HepG2 (cell line): ENCODE results near the gene KLHL3. TPM values are rescaled to one million over a fixed set of nuclear protein-coding genes. Genes with fewer than 3 reads are reported as not detected.

Source experiments
- ATAC-seq: fragments of 200-7000 bp; cut with Tn5 transposase; 3 replicates; pipeline ENCODE4 v1.9.1; 2020; ENCODE audit warnings: mild to moderate bottlenecking, moderate library complexity
- BruUV-seq: library from RNA; stranded (reverse); fragments of 400-500 nt; replicated peaks from 2 replicates; lab custom pipeline; 2021; lab: Mats Ljungman, UMichigan
- CTCF ChIA-PET: fragments of 300-600 bp; formaldehyde crosslinking; extraction: SDS; loops from one replicate; lab custom pipeline; 2021; ENCODE audit warnings: low total read pairs, inconsistent platforms, low intra/inter-chr PET ratio; lab: Yijun Ruan, JAX
- POLR2A ChIA-PET: fragments of 350-600 bp; sonication (Branson Sonifier 250); formaldehyde crosslinking; loops from one replicate; lab custom pipeline; 2020; ENCODE audit warnings: antibody characterized with exemption, inconsistent platforms; lab: Yijun Ruan, JAX
- DNase-seq: peaks from one replicate; pipeline ENCODE4 v3.0.0-alpha.2; 2015; ENCODE audit warnings: low spot score
- FAIRE-seq: peaks from 3 replicates; lab custom pipeline; 2011; peaks lifted over from hg19 to GRCh38; lab: Jason Lieb, UNC
- H2AFZ ChIP-seq: one replicate; pipeline ENCODE4 v1.6.1; 2011; ENCODE audit warnings: low read length, inconsistent platforms
- H3K27ac ChIP-seq: fragments of 300-600 bp; 3 replicates; pipeline ENCODE4 v1.8.0; 2011; ENCODE audit warnings: mixed run types, mild to moderate bottlenecking, mixed read lengths, low read length, inconsistent platforms; ENCODE audit not compliant: insufficient read depth; ENCODE audit errors: extremely low read length
- H3K27me3 ChIP-seq, 2 experiments: fragments of 200-600 bp in 1 of 2; 2 replicates in 1 of 2; 3 replicates in 1 of 2; pipeline versions ENCODE4 v1.6.0 to v1.8.0; 2011; ENCODE audit warnings: low read length in 2 of 2, mild to moderate bottlenecking in 2 of 2, moderate library complexity in 2 of 2, inconsistent platforms in 1 of 2; ENCODE audit not compliant: insufficient read depth in 2 of 2, control insufficient read depth in 1 of 2
- H3K36me3 ChIP-seq, 2 experiments: fragments of 200-600 bp in 1 of 2; replicated peaks in 1 of 2; 2 replicates in 1 of 2; 3 replicates in 1 of 2; pipeline versions ENCODE4 v1.5.1 to v1.8.0; 2011; ENCODE audit warnings: low read length in 2 of 2, inconsistent platforms in 1 of 2; ENCODE audit not compliant: insufficient read depth in 2 of 2, control insufficient read depth in 1 of 2
- H3K4me1 ChIP-seq: 2 replicates; pipeline ENCODE4 v1.5.1; 2012; ENCODE audit warnings: low read length, inconsistent platforms; ENCODE audit not compliant: insufficient read depth
- H3K4me2 ChIP-seq: 2 replicates; pipeline ENCODE4 v1.6.0; 2011; ENCODE audit warnings: low read depth, low read length, inconsistent platforms
- H3K4me3 ChIP-seq, 3 experiments: fragments of 200-600 bp in 1 of 3; sonication (generic), shearing (Covaris generic) in 1 of 3; replicated peaks in 1 of 3; 2 replicates each; pipeline ENCODE4 v1.5.1; 2011 to 2016; ENCODE audit warnings: low read length in 3 of 3, inconsistent platforms in 2 of 3, low read depth in 2 of 3, mild to moderate bottlenecking in 2 of 3, control low read depth in 1 of 3, mixed read lengths in 1 of 3; ENCODE audit not compliant: insufficient read depth in 1 of 3
- H3K79me2 ChIP-seq: one replicate; pipeline ENCODE4 v1.6.1; 2011; ENCODE audit warnings: low read length, inconsistent platforms; ENCODE audit not compliant: insufficient read depth
- H3K9ac ChIP-seq: 2 replicates; pipeline ENCODE4 v1.6.0; 2011; ENCODE audit warnings: mild to moderate bottlenecking, low read depth, low read length, inconsistent platforms; ENCODE audit not compliant: insufficient read depth
- H3K9me3 ChIP-seq: 2 replicates; pipeline ENCODE4 v1.5.1; 2012; ENCODE audit warnings: mild to moderate bottlenecking, low read length
- H4K20me1 ChIP-seq: 2 replicates; pipeline ENCODE4 v1.6.0; 2011; ENCODE audit warnings: inconsistent platforms, mild to moderate bottlenecking, low read length, moderate library complexity; ENCODE audit not compliant: insufficient read depth
- MAFG ChIP-seq: sonication (generic); formaldehyde crosslinking; IDR thresholded peaks from 2 replicates; pipeline ENCODE4 v1.5.1; 2020; ENCODE audit warnings: mild to moderate bottlenecking, missing genetic modification reagents
- NAIF1 ChIP-seq: sonication (generic); formaldehyde crosslinking; IDR thresholded peaks from 2 replicates; pipeline ENCODE4 v1.5.0; 2020; ENCODE audit warnings: mild to moderate bottlenecking, missing genetic modification reagents, borderline replicate concordance
- RELA ChIP-seq: sonication (generic); formaldehyde crosslinking; IDR thresholded peaks from 2 replicates; pipeline ENCODE4 v1.4.0; 2020; ENCODE audit warnings: missing genetic modification reagents
- RERE ChIP-seq: IDR thresholded peaks from 2 replicates; pipeline ENCODE4 v1.6.1; 2016; ENCODE audit warnings: low read depth, missing genetic modification reagents, missing compliant biosample characterization
- TRIM22 ChIP-seq: fragments of 450-650 bp; IDR thresholded peaks from 2 replicates; pipeline ENCODE4 v1.6.1; 2017
- ZBTB8A ChIP-seq: sonication (generic); formaldehyde crosslinking; IDR thresholded peaks from 2 replicates; pipeline ENCODE4 v1.4.0; 2020; ENCODE audit warnings: mild to moderate bottlenecking, low read depth, missing genetic modification reagents, borderline replicate concordance
- ZNF34 ChIP-seq: sonication (generic); formaldehyde crosslinking; IDR thresholded peaks from 2 replicates; pipeline ENCODE4 v1.4.0; 2020; ENCODE audit warnings: mild to moderate bottlenecking, missing genetic modification reagents, borderline replicate concordance
- ZNF451 ChIP-seq: sonication (generic); formaldehyde crosslinking; IDR thresholded peaks from 2 replicates; pipeline ENCODE4 v1.5.0; 2020; ENCODE audit warnings: mild to moderate bottlenecking, missing genetic modification reagents
- WGBS: methylation state at CpG from one replicate; pipeline ENCODE4 v1.1.6; 2017; ENCODE audit warnings: low lambda C conversion rate; 5-methylcytosine and 5-hydroxymethylcytosine counted together
- in situ Hi-C: cut with HindIII; loops from 2 replicates; pipeline ENCODE4 v1.10.0; 2017; ENCODE audit warnings: low pct_unique_long_range_greater_than_20kb; ENCODE audit not compliant: extremely low pct_ligation_motif_present
- intact Hi-C: fragments of 100-400 bp; cut with micrococcal nuclease; formaldehyde crosslinking; loops from one replicate; pipeline ENCODE4 v1.10.0; 2022; ENCODE audit not compliant: unreplicated experiment
- polyA plus RNA-seq, 8 experiments: library from polyadenylated mRNA; depleted of rRNA in 3 of 8; stranded (reverse) in 7 of 8; unstranded in 1 of 8; fragments of >200 nt; fragmentation: Illumina TruSeq in 4 of 8; extraction: Trizol in 4 of 8; gene quantifications; 2 replicates each; pipeline versions ENCODE4 v1.2.1 to v1.2.3, GENCODE V29; 2011 to 2016; ENCODE audit warnings: low read depth in 4 of 8, missing spikeins in 1 of 8, mixed read lengths in 1 of 8; ENCODE audit not compliant: insufficient read depth in 1 of 8
- total RNA-seq, 5 experiments: library from RNA; depleted of rRNA; stranded (reverse); fragments of >200 nt; fragmentation: Illumina TruSeq; extraction: Trizol; gene quantifications; 2 replicates each; pipeline ENCODE4 v1.2.3, GENCODE V29; 2016; ENCODE audit warnings: low read depth in 1 of 5

KLHL3 gene
- total and polyA plus RNA-seq, 2 of the 13 experiments (the other 11 are each of a cell fraction or from before 2014, with no cell fraction given): 0.02 to 0.08 TPM

- no peaks in the 10 kb centered on the region for H4K20me1 ChIP-seq
- H3K4me1 ChIP-seq: no peaks in the 10 kb centered on the region
- H2AFZ ChIP-seq: no peak overlapping the region
- no peak overlapping the region for H3K9ac ChIP-seq
- H3K36me3 ChIP-seq: no peaks in the 10 kb centered on the region
- FAIRE-seq (no peak), ATAC-seq (no peak; the same call in 2 of the 3 replicates), DNase-seq (no peak)
- peaks cover 0 to 3% of the 10 kb centered on the region in 2 experiments; a peak in 1 of 5 replicates for H3K27me3 ChIP-seq
- ChIA-PET POLR2A (no interaction called here), CTCF (no interaction called here)
- H3K9me3 ChIP-seq: no peaks in the 10 kb centered on the region
- no peak for TF ChIP-seq ZNF451 (CRISPR knock-in tag)
- no peak for TF ChIP-seq ZBTB8A (CRISPR knock-in tag)
- TF ChIP-seq MAFG (CRISPR knock-in tag): no peak
- no peak for TF ChIP-seq RELA (CRISPR knock-in tag)
- no peak for TF ChIP-seq NAIF1
- no peak for TF ChIP-seq ZNF34 (CRISPR knock-in tag)
- no peaks in the 10 kb centered on the region for H3K79me2 ChIP-seq
- no peak overlapping the region for H3K4me2 ChIP-seq
- in situ Hi-C loops: no loop called here
- no peak overlapping the region for H3K4me3 ChIP-seq
- no peak overlapping the region for H3K27ac ChIP-seq
- WGBS: 0% methylated on average over 1 of the region's 5 CpGs
- intact Hi-C loops: no loop called here
- BruUV-seq: no TSS peak
These were observed 120.6 kb downstream of the KLHL3 start for GRCh38 chr5:137615171-137615775.

GRCh38 chr5:137613554-137614265 is 122.2 kb downstream of the KLHL3 start:
- ChIA-PET POLR2A (no interaction called here), CTCF (no interaction called here)
- DNase-seq (no peak), FAIRE-seq (no peak), ATAC-seq (no peak)
- H3K9me3 ChIP-seq: no peaks in the 10 kb centered on the region
- no peaks in the 10 kb centered on the region for H3K4me1 ChIP-seq
- H3K4me2 ChIP-seq: no peak overlapping the region
- 21% methylated on average over 7 of the region's 7 CpGs for WGBS
- intact Hi-C loops: no loop called here
- no TSS peak for BruUV-seq
- H3K27me3 ChIP-seq: peaks cover 0 to 3% of the 10 kb centered on the region in 2 experiments; a peak in 1 of 5 replicates
- no peak overlapping the region for H3K9ac ChIP-seq
- no peak overlapping the region for H3K27ac ChIP-seq
- H3K79me2 ChIP-seq: no peaks in the 10 kb centered on the region
- H3K36me3 ChIP-seq: no peaks in the 10 kb centered on the region
- no peak overlapping the region for H3K4me3 ChIP-seq
- in situ Hi-C loops: no loop called here
- H4K20me1 ChIP-seq: no peaks in the 10 kb centered on the region
- H2AFZ ChIP-seq: no peak overlapping the region
- TF ChIP-seq RERE: no peak
- TF ChIP-seq TRIM22: no peak
